HPDE6-E6E7 (cell line): ENCODE results near the gene NTRK2.
A peak's percentile ranks its signal among the peaks of the same experiment; 100 is the strongest.

Experiments used
- DNase-seq: peaks from one replicate; pipeline ENCODE4 v3.0.0; 2011; ENCODE audit warnings: missing footprints; ENCODE audit errors: extremely low spot score

Gene NTRK2

GRCh38 chr9:84850830-84851392 lies 181.4 kb downstream of the NTRK2 start:
- DNase-seq, result no peak

GRCh38 chr9:84851935-84852585 lies 182.5 kb downstream of the NTRK2 start:
- peak; percentile 66 for DNase-seq

GRCh38 chr9:84852617-84853301 lies 183.2 kb downstream of the NTRK2 start:
- no peak for DNase-seq

GRCh38 chr9:84856181-84856632 lies 186.7 kb downstream of the NTRK2 start:
- no peak for DNase-seq

- no peak for DNase-seq
Observed at GRCh38 chr9:84857211-84857610, 187.7 kb downstream of the NTRK2 start.

- DNase-seq, result no peak
Observed at GRCh38 chr9:84858364-84858763, 188.8 kb downstream of the NTRK2 start.

- DNase-seq, result no peak
Observed at GRCh38 chr9:84860249-84861115, 191.0 kb downstream of the NTRK2 start.

GRCh38 chr9:84861455-84861854 lies 191.9 kb downstream of the NTRK2 start:
- DNase-seq, result no peak

GRCh38 chr9:84862308-84862707 lies 192.8 kb downstream of the NTRK2 start:
- no peak for DNase-seq

GRCh38 chr9:84862810-84863287 lies 193.3 kb downstream of the NTRK2 start:
- DNase-seq, result peak; percentile 60

- no peak for DNase-seq
Observed at GRCh38 chr9:84863372-84863771, 193.8 kb downstream of the NTRK2 start.

GRCh38 chr9:84866396-84867175 lies 197.1 kb downstream of the NTRK2 start:
- no peak for DNase-seq

- DNase-seq, result no peak
Observed at GRCh38 chr9:84867186-84867585, 197.7 kb downstream of the NTRK2 start.

GRCh38 chr9:84869091-84869490 lies 199.6 kb downstream of the NTRK2 start:
- DNase-seq, result no peak

GRCh38 chr9:84871983-84872382 lies 202.5 kb downstream of the NTRK2 start:
- DNase-seq, result no peak

- no peak for DNase-seq
Observed at GRCh38 chr9:84874022-84874421, 204.5 kb downstream of the NTRK2 start.

- no peak for DNase-seq
Observed at GRCh38 chr9:84874596-84874995, 205.1 kb downstream of the NTRK2 start.

GRCh38 chr9:84875193-84875592 lies 205.7 kb downstream of the NTRK2 start:
- DNase-seq, result no peak

GRCh38 chr9:84879631-84880030 lies 210.1 kb downstream of the NTRK2 start:
- no peak for DNase-seq

GRCh38 chr9:84880835-84881234 lies 211.3 kb downstream of the NTRK2 start:
- no peak for DNase-seq

- no peak for DNase-seq
Observed at GRCh38 chr9:84886866-84887265, 217.3 kb downstream of the NTRK2 start.
